Fibroblast of skin of left biceps (primary cell): ENCODE measurements around the gene MED8.
"Not testable (repeated sequence)": the region's sequence is repeated elsewhere in the genome, so short reads cannot be mapped to it uniquely, and the experiment has no call there.

ENCODE experiments used
- DNase-seq, 2 experiments: peaks; one replicate each; pipeline ENCODE4 v3.0.0-alpha.2; 2013; ENCODE audit warnings: low read depth in 2 of 2

MED8 gene

GRCh38 chr1:43421976-43422750 is 32.6 kb upstream of the MED8 start:
- no peak for DNase-seq

GRCh38 chr1:43421396-43421795 is 31.8 kb upstream of the MED8 start:
- no peak for DNase-seq

DNA sequence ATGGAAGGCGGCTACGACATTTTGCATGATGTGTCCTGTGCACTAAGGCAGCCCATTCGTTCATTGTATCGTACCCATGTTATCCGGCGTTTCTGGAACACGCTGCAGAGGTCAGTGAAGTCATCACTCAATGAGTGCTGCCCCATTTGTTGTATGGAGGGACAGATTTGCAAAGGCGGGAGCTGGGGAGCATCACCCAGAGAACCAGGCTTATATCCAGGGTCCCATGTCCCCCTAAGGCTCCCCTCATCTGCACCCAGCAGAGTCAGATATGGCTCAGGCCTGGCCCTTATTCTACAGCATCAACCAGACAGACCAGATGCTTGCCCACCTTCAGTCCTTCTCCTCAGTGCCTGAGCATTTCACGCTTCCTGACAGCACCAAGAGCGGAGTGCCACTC is 31.3 kb upstream of the MED8 start:
- DNase-seq, result no peak

DNA sequence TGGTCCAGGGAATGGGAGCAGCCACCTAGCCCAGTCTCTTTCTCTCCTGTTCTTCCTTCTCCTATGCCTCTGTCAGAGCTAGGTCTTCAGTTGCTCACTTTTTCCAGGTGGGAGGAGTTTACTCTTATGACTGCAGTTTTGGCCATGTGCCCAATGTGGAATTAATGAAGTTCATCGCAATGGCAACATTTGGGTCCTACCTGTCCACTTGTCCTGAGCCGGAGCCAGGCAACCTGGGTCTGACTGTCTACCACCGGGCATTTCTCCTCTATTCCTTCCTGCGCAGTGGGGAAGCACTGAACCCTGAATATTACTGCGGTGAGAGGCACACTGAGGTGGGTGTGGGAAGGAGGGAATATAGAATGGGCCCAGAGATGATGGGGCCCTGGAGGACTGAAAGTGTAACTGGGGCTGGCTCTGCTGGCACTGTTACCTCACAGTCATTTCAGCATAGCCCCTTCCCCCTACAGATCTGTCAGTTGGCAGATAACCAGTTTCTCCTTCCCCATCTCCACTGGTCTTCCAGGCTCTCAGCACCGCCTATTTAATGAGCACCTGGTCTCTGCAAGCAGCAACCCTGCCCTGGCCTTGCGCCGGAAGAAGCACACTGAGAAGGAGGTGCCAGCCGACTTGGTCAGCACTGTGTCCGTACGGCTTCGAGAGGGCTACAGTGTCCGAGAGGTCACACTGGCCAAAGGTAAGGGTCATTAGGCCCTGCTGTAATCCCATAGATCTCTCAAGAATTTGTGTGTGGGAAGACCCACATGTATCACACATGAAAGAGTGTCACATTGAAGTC is 30.2 kb upstream of the MED8 start:
- DNase-seq, result no peak

GRCh38 chr1:43418858-43419257 is 29.3 kb upstream of the MED8 start:
- DNase-seq, result no peak

DNA sequence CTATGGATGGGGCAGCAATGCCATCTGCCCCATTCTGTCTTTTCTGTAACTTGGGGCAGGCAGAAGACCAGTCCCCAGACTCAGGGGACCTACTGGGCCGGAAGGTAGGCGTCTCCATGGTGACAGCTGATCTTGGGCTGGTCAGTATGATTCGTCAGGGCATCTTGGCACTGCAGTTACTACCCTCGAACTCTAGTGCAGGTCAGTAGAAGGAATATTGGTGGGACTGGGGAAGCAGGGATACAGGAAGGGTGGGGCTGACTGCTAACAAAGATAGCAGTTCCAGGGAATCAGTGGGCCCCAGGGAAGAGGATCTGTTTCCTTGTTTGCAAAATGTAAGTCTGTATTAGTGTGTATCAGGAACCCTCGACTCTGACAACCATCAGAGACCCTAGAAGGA is 26.3 kb upstream of the MED8 start:
- no peak for DNase-seq

DNA sequence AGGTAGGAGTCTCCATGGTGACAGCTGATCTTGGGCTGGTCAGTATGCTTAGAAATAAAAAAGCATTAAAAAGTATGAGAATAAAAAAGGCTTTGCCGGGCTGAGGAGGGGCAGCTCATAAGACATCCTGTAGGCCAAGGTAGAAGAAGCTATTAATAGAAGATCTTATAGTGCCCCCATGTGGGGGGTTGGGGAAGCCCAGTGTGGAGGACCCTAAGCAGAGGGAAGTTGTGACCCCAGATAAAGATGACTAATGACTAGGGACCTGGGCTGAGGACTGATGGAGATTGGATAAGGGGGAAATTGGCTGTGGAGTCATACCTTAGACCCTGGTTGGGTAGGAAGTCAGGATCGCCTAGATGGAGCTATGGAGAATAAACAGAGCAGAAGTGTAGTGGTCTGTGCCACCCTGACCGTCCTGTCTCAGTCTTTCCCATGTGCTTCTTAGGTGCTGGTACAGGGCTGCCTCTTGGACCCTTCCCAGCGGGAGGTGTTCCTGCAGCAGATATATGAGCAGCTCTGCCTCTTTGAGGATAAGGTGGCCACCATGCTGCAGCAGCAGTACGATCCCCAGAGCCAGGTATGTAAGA is 25.1 kb upstream of the MED8 start:
- DNase-seq, result peak in 1 of 2 experiments; percentile 6

GRCh38 chr1:43413426-43413825 is 23.8 kb upstream of the MED8 start:
- not testable (repeated sequence) for DNase-seq

DNA sequence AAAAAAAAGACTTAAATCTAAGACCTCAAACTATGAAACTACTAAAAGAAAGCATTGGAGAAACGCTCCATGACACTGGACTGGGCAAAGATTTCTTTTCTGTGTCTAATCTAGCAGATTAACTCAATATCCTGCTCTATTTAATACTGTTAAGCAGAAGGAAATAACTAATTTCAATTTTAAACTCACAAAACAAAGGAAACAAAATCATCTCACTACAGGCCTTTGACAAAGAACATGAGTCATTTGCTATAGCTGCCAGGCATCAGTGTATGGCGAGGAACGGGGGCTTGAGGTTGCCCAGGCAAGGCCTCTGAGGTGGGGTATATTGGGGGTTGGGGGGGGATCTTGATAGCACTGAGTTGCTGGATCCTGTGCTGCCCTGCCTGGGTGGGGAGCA is 21.0 kb upstream of the MED8 start:
- no peak for DNase-seq

GRCh38 chr1:43405876-43406234 is 16.3 kb upstream of the MED8 start:
- no peak for DNase-seq

GRCh38 chr1:43405219-43405875 is 15.7 kb upstream of the MED8 start:
- DNase-seq, result no peak

GRCh38 chr1:43404353-43404752 is 14.8 kb upstream of the MED8 start:
- no peak for DNase-seq

DNA sequence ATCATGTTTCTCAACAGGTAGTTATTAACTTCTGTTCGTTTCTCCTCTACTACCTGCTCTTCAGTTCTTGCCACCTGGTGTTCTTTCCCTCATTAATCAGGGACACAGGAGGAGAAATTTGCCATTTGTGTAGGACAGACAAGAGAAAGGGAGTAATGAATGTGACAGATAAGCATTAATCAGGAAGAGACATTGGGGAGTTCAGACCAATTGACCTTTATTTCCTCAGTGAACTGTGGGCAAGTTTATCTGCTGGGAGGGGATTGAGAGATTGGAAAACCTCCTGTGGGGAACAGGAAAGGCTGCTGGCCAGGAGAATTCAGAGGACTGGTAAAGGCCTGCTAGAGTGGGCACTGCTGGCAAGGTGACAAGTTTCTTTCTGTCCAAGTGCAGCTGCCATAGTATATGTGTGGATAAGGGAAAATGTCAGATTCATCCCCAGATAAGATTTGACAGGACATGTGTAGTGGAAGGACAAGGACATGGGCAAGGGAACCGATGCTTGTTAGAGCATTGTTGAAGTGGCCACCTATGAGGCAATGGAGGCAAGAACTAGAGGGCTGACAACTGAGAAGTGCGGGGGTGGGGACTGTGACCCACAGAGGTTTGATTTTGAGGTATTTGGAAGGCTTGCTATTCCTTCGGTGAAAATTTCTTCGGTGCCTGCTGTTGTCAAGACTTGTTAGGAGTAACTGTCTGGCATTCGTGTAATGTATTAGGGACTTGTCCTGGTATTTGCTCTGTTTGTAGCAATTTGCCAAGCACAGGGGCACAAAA is 12.7 kb upstream of the MED8 start:
- no peak for DNase-seq

DNA sequence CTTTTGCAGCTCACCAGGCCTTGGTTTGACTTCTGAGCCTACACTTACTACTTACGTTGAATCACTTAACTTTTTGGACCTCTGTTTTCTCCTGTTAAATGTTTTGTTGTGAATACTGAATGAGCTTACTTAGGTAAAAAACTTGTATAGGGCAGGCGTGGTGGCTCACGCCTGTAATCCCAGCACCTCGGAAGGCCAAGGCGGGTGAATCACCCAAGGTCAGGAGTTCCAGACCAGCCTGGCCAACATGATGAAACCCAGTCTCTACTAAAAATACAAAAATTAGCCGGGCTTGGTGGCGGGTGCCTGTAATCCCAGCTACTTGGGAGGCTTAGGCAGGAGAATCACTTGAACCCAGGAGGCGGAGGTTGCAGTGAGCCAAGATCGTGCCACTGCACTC is 10.8 kb upstream of the MED8 start:
- not testable (repeated sequence) for DNase-seq

DNA sequence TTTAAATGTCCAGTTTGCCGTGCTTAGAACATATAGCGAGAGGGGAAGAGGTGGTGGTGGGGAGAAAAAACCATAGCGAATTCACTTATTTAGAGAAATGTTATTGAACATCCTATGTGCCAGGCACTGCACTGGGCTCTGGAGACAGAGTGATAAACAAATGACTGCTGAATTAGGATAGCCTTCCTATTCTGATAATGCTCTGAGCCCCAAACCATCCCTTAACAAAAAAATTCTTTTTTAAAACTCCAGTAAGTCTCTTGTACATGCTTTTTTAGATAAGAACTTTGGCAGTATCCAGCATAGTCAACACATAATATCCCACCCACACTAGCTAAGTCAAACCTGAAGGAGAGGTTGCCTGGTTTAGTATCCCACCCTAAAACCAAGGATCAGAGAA is 8.6 kb upstream of the MED8 start:
- DNase-seq, result no peak

DNA sequence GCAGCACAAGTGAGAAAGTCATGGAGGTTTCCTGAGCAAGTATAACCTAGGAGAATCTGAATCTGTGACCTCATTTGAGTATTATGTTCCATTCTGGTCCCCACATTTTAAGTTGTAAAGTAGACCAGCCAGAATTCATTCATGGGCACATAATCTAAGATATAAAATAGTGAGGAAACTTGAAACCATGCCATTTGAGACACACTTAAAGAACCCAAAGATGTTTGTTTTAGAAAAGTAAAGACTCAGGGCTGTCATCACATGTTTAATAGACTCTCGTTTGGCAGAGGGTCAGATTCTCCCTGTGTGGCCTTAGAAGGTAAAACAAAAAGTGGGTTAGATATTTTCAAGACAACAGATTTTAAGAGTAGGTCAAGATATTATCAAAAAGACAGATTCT is 6.5 kb upstream of the MED8 start:
- no peak for DNase-seq

GRCh38 chr1:43395523-43395922 is 5.9 kb upstream of the MED8 start:
- no peak for DNase-seq

GRCh38 chr1:43392702-43393101 is 3.1 kb upstream of the MED8 start:
- no peak for DNase-seq

GRCh38 chr1:43388613-43389012 is 987 bp downstream of the MED8 start:
- no peak for DNase-seq

- DNase-seq, result no peak
These were observed 1.5 kb downstream of the MED8 start for GRCh38 chr1:43387976-43388599.

DNA sequence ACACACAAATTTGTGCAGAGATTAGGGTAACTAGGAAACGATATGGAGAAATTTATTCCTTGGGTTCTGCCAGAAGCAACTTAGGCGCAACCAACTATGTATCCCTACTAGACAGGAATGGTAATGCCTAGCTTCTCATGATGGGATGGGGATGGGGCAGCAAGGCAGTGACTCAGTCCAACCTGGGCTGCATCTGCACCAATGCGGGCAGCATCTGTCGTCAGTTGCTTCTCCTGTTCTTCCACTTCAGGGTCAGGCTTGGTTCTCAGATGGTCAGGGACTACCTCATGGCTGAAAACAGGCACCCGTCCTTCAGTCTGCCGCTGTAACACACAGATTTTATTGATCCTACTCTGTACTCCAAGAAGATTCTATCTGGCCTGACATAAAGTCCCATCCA is 2.9 kb downstream of the MED8 start:
- DNase-seq, result no peak
